Measurements from ENCODE around the gene HEXD. TPM values are rescaled to one million over a fixed set of nuclear protein-coding genes. Genes with fewer than 3 reads are reported as not detected.

Gene HEXD
- total and polyA plus RNA-seq, 4 experiments from 2014 or later, result 12.6 to 113 (median 60.2) TPM

GRCh38 chr17:82491533-82491932 is 73.4 kb downstream of the HEXD start:
- Mint-ChIP-seq H3K36me3 (peaks cover 15 to 26% of the 10 kb centered on the region in 2 donors), H3K27ac (peak overlapping the region in 2 of 7 donors; percentile 32 to 43), H3K4me1 (peaks cover 9 to 27% (median 16%) of the 10 kb centered on the region in 4 donors), H3K27me3 (peaks cover 0 to 5% of the 10 kb centered on the region in 2 donors), H3K4me3 (no peak overlapping the region), H3K9me3 (peaks cover 0 to 6% (median 0%) of the 10 kb centered on the region in 8 donors)
- no peak for DNase-seq
- ChIA-PET POLR2A (ENCODE audit: partially characterized antibody) (no interaction called here), CTCF (ENCODE audit: partially characterized antibody) (no interaction called here)
- no peak overlapping the region for H3K27ac ChIP-seq (ENCODE audit: low read depth, low read length)
- H3K36me3 ChIP-seq (ENCODE audit: insufficient read depth, low read length), result peaks cover 7% of the 10 kb centered on the region
- no peaks in the 10 kb centered on the region for H3K27me3 ChIP-seq (ENCODE audit: insufficient read depth, low read length)
- H3K9me3 ChIP-seq (ENCODE audit: control insufficient read depth in 1 of 2, low read length in 2 of 2), result no peaks in the 10 kb centered on the region
- no peak overlapping the region for H3K4me3 ChIP-seq (ENCODE audit: low read length in 2 of 2)
- peaks cover 18% of the 10 kb centered on the region for H3K4me1 ChIP-seq (ENCODE audit: insufficient read depth, low read length)
- intact Hi-C loops (cut with micrococcal nuclease), result no loop called here

Other genes with a start within 250 kb of the HEXD start
- 10 to 100 TPM; 80.5 to 88.7 TPM for gene CCDC57, start 205.5 kb upstream of the HEXD start, total RNA-seq
- 10 to 100 TPM; 41.6 to 43.6 TPM for gene CCDC57, start 205.5 kb upstream of the HEXD start, polyA plus RNA-seq
- gene SLC16A3, start 189.3 kb upstream of the HEXD start, total RNA-seq, result 10 to 100 TPM; 30.3 to 31.4 TPM
- 1 to 10 TPM; 1.4 to 5.6 TPM for gene SLC16A3, start 189.3 kb upstream of the HEXD start, polyA plus RNA-seq
- 100 to 1,000 TPM; 182 TPM for gene CSNK1D, start 144.6 kb upstream of the HEXD start, total RNA-seq
- 10 to 100 TPM; 31.6 to 77.2 TPM for gene CSNK1D, start 144.6 kb upstream of the HEXD start, polyA plus RNA-seq
- gene CD7, start 100.7 kb upstream of the HEXD start, total RNA-seq, result 10 to 100 TPM; 40.9 to 41.0 TPM
- 10 to 100 TPM; 53.1 to 82.6 TPM for gene CD7, start 100.7 kb upstream of the HEXD start, polyA plus RNA-seq
- gene SECTM1, start 84.6 kb upstream of the HEXD start, total RNA-seq, result 1 to 10 TPM; 5.3 to 6.1 TPM
- gene SECTM1, start 84.6 kb upstream of the HEXD start, polyA plus RNA-seq, result 1 to 10 TPM; 2.2 to 4.3 TPM
- not detected for gene TEX19, start 59.1 kb upstream of the HEXD start, total RNA-seq
- gene TEX19, start 59.1 kb upstream of the HEXD start, polyA plus RNA-seq, result not detected
- gene UTS2R, start 46.6 kb upstream of the HEXD start, total RNA-seq, result not detected
- not detected for gene UTS2R, start 46.6 kb upstream of the HEXD start, polyA plus RNA-seq
- gene OGFOD3, start 239 bp downstream of the HEXD start, total RNA-seq, result 10 to 100 TPM; 28.8 to 30.3 TPM
- gene OGFOD3, start 239 bp downstream of the HEXD start, polyA plus RNA-seq, result 10 to 100 TPM; 23.4 to 36.1 TPM
- gene CYBC1, start 32.4 kb downstream of the HEXD start, total RNA-seq, result 100 to 1,000 TPM; 236 to 249 TPM
- 100 to 1,000 TPM; 166 to 237 TPM for gene CYBC1, start 32.4 kb downstream of the HEXD start, polyA plus RNA-seq
- gene NARF, start 40.4 kb downstream of the HEXD start, total RNA-seq, result 10 to 100 TPM; 80.8 to 82.9 TPM
- gene NARF, start 40.4 kb downstream of the HEXD start, polyA plus RNA-seq, result 100 to 1,000 TPM in 1 of 2 donors, 10 to 100 TPM in 1; 94.2 to 146 TPM
- gene FOXK2, start 101.4 kb downstream of the HEXD start, total RNA-seq, result 10 to 100 TPM; 51.5 to 57.5 TPM
- gene FOXK2, start 101.4 kb downstream of the HEXD start, polyA plus RNA-seq, result 1 to 10 TPM; 1.3 to 6.8 TPM
- gene WDR45B, start 230.1 kb downstream of the HEXD start, total RNA-seq, result 10 to 100 TPM; 66.3 to 66.7 TPM
- 10 to 100 TPM; 35.1 to 48.4 TPM for gene WDR45B, start 230.1 kb downstream of the HEXD start, polyA plus RNA-seq

Measured in CD4-positive, alpha-beta memory T cell (primary cell).